NCI-H2196 treated with DMSO at 0.1 percent for 48 hours (cell line): ENCODE data around the gene TBL1X.
A peak's percentile ranks its signal among the peaks of the same experiment; 100 is the strongest.

Source experiments
- DNase-seq: peaks from one replicate; lab custom pipeline; 2025; ENCODE audit not compliant: unreplicated experiment; lab: John Stamatoyannopoulos, UW

TBL1X gene

GRCh38 chrX:9494771-9495170 is 29.9 kb downstream of the TBL1X start:
- DNase-seq = no peak

- no peak for DNase-seq
These were observed 30.6 kb downstream of the TBL1X start for GRCh38 chrX:9495496-9495895.

- DNase-seq = no peak
These were observed 33.4 kb downstream of the TBL1X start for GRCh38 chrX:9498236-9498635.

- no peak for DNase-seq
These were observed 35.7 kb downstream of the TBL1X start for GRCh38 chrX:9500584-9500983.

GRCh38 chrX:9501362-9501761 is 36.5 kb downstream of the TBL1X start:
- no peak for DNase-seq

- no peak for DNase-seq
These were observed 38.4 kb downstream of the TBL1X start for GRCh38 chrX:9503261-9503660.

- no peak for DNase-seq
These were observed 45.5 kb downstream of the TBL1X start for GRCh38 chrX:9510366-9510765.

- no peak for DNase-seq
These were observed 46.1 kb downstream of the TBL1X start for GRCh38 chrX:9510980-9511379.

GRCh38 chrX:9515489-9515888 is 50.6 kb downstream of the TBL1X start:
- DNase-seq = no peak

- DNase-seq = no peak
These were observed 51.2 kb downstream of the TBL1X start for GRCh38 chrX:9515973-9516538.

- no peak for DNase-seq
These were observed 51.8 kb downstream of the TBL1X start for GRCh38 chrX:9516635-9517034.

- DNase-seq = no peak
These were observed 53.2 kb downstream of the TBL1X start for GRCh38 chrX:9518051-9518450.

- no peak for DNase-seq
These were observed 54.0 kb downstream of the TBL1X start for GRCh38 chrX:9518889-9519288.

GRCh38 chrX:9519546-9520216 is 54.8 kb downstream of the TBL1X start:
- no peak for DNase-seq

GRCh38 chrX:9520217-9520590 is 55.3 kb downstream of the TBL1X start:
- no peak for DNase-seq

GRCh38 chrX:9522378-9523155 is 57.7 kb downstream of the TBL1X start:
- no peak for DNase-seq

GRCh38 chrX:9525511-9526248 is 60.8 kb downstream of the TBL1X start:
- no peak for DNase-seq

- no peak for DNase-seq
These were observed 62.1 kb downstream of the TBL1X start for GRCh38 chrX:9526965-9527364.

GRCh38 chrX:9528498-9528897 is 63.6 kb downstream of the TBL1X start:
- no peak for DNase-seq

- DNase-seq = no peak
These were observed 64.4 kb downstream of the TBL1X start for GRCh38 chrX:9529223-9529622.

- DNase-seq = peak; percentile 60
These were observed 66.0 kb downstream of the TBL1X start for GRCh38 chrX:9530848-9531274.

GRCh38 chrX:9532349-9532748 is 67.5 kb downstream of the TBL1X start:
- DNase-seq = no peak
